Activated CD4-positive, alpha-beta T cell treated with anti-CD3 and anti-CD28 coated beads, Interleukin-2, amount 50 U/mL, for 48 hours (primary cell): ENCODE data around the gene RDH12.
"Not testable (repeated sequence)": the region's sequence is repeated elsewhere in the genome, so short reads cannot be mapped to it uniquely, and the experiment has no call there.

Experiments used
- DNase-seq, 2 experiments: peaks; one replicate each; pipeline ENCODE4 v3.0.0-alpha.2; 2020

Gene RDH12

DNA sequence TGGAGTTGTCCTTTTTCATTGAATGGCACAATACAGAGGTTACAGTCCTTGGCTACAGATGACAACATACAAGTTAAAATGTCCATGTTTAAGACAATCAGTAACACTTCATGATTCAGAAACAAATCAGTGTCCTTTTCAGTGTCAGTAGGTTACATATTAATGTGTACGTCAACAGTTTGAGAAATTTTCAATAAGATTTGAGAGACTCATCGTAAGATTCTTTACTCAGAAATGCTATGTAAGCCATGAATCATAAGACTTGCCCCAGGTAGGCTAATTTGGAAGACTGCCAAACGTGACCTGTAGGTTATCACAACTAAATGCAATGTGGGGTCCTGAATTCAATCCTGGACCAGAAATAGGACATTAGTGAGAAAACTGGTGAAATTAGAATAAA, 3.5 kb downstream of the RDH12 start:
- DNase-seq, result no peak

GRCh38 chr14:67709346-67709745, 7.7 kb downstream of the RDH12 start:
- DNase-seq, result not testable (repeated sequence)

DNA sequence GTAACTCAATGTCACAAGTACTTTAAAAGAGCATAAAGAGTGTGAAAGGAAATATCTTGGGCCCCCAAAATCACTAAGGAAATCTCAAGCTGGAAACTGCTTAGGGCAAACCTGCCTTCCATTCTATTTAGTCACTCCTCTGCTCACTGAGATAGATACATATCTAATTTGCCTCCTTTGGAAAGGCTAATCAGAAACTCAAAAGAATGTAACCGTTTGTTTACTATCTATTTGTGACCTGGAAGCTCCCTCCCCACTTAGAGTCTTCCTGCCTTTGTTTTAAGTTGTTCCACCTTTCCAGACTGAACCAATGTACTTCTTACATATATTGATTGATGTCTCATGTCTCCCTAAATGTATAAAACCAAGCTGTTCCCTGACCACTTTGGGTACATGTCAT, 8.1 kb downstream of the RDH12 start:
- not testable (repeated sequence) for DNase-seq

- DNase-seq, result no peak
Observed at GRCh38 chr14:67710209-67710608, 8.5 kb downstream of the RDH12 start.

DNA sequence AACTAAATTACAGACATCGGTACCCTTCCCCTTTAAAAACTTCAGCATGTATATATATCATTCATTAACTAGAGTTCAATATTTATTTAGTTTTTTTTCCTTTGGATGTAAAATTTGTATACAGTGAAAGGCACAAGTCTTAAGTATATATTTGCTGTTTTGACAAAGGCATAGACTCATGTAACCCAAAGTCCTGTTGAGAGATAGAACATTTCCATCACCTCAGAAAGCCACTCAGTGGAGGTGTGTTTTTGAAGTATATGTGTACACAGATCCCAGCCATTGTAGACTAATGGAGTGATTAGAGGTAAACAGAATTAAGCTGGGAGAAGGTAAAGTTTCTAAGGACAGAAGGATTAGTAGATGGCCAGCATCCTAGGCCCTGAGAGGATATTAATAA, 15.4 kb downstream of the RDH12 start:
- DNase-seq, result no peak

DNA sequence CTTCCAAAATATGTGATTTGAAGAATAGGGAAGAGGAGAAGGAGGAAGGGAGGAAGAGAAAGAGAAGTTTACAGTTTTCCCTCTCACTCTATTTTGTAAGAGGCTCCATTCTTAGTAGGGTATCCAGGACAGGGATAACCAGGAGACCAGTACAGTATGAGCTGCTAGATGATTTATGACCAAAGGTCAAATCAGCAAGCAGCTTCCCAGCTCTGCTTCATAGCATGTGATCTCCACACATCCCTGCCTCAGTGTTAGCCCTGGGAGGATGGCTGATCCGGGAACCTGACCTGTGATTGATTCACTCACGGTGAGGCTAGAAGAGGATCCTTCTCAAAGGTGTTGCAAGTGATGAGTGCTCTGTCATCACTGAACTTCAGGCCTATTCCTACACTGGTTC, 16.6 kb downstream of the RDH12 start:
- DNase-seq, result no peak

DNA sequence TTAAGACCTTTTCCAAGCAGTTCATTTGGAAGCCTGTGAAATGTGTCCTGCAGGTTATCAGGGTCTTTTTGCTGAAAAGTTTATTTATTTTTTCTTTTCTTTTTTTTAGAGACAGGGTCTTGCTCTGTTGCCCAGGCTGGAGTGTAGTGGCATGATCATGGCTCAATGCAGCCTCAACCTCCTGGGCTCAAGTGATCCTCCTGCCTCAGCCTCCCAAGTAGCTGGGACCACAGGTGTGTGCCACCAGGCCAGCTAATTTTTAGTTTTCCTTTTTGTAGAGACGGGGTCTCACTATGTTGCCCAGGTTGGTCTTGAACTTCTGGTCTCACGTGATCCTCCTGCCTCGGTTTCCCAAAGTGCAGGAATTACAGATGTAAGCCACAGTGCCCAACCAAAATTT, 17.7 kb downstream of the RDH12 start:
- not testable (repeated sequence) for DNase-seq

DNA sequence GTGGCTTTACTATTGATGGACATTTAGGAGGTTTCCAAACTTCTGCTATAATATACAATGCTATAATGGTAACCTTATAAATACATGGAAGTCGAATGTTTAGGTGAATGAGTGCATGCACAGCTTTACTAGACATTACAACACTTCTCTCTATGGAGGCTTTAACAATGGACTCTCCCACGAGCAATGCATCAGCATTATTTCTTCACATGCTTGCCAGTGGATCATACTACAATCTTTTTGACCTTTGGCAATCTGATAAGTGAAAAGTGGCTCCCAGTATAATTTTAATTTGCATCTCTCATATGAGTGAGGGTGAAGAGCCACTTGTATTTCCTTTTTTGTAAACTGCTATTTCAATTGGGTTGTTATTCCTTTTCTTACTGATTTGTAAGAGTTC, 18.2 kb downstream of the RDH12 start:
- no peak for DNase-seq

- DNase-seq, result no peak
Observed at GRCh38 chr14:67721875-67722274, 20.2 kb downstream of the RDH12 start.

DNA sequence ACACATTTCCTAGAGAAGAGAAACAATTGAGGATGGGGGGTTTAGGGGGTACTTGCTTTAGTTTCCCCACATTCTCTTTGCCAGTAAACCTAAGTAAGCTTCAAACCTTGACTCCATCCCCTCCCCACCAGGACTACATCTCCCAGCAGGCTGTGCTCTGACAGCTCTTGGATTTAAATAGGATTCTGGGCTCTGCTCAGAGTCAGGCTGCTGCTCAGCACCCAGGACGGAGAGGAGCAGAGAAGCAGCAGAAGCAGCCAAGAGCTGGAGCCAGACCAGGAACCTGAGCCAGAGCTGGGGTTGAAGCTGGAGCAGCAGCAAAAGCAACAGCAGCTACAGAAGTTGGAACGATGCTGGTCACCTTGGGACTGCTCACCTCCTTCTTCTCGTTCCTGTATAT, 20.6 kb downstream of the RDH12 start:
- no peak for DNase-seq

DNA sequence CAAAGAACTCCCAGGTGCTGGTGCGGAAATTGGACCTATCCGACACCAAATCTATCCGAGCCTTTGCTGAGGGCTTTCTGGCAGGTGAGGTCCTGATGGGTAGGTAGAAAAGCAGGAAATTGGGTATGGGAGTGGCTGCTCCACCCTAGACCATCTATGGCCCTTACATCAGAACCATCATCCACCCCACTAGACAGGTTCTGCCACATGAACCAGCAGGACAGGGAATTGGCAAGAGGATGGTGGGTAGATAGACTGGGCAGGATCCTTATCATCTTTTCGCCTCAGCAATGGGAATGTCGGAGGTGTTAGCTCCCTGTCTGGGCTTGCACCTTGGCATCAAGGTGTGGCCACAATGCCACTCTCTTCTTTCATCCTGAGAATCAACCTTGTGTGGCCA, 23.5 kb downstream of the RDH12 start:
- no peak for DNase-seq

DNA sequence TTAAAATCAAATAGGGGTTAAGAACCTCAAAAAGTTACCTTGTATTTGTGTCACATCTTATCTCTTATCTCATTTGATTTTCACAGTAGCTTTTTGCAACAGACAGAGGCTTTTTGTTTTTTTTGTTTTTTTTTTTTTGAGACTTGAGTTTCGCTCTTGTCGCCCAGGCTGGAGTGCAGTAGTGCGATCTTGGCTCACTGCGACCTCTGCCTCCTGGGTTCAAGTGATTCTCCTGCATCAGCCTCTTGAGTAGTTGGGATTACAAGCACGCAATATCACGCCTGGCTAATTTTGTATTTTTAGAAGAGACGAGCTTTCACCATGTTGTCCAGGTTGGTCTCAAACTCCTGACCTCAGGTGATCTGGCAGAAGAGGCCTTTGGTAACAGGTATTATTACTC, 25.7 kb downstream of the RDH12 start:
- no peak for DNase-seq

- DNase-seq, result no peak
Observed at GRCh38 chr14:67728258-67728657, 26.6 kb downstream of the RDH12 start.

GRCh38 chr14:67729072-67729885, 27.6 kb downstream of the RDH12 start:
- DNase-seq, result no peak

GRCh38 chr14:67733616-67734015, 31.9 kb downstream of the RDH12 start:
- DNase-seq, result no peak

DNA sequence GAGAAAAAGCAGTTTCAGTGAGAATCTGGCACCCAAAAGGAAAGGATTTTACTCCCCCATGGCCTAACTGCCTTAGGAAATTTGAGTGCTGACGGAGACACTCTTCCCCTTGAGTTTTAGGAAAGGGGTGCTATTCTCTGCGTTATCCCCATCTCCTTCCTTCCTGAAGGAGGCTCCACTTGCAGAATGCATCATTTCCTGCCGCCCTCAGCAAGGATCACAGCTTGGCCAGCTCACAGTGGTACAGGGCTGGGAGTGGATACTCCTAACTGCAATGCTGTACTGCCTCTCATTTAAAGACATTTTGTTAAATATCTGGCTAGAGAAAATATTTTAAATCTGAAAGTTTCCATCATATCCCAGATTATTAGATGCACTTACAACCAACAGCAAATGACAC, 33.0 kb downstream of the RDH12 start:
- no peak for DNase-seq

DNA sequence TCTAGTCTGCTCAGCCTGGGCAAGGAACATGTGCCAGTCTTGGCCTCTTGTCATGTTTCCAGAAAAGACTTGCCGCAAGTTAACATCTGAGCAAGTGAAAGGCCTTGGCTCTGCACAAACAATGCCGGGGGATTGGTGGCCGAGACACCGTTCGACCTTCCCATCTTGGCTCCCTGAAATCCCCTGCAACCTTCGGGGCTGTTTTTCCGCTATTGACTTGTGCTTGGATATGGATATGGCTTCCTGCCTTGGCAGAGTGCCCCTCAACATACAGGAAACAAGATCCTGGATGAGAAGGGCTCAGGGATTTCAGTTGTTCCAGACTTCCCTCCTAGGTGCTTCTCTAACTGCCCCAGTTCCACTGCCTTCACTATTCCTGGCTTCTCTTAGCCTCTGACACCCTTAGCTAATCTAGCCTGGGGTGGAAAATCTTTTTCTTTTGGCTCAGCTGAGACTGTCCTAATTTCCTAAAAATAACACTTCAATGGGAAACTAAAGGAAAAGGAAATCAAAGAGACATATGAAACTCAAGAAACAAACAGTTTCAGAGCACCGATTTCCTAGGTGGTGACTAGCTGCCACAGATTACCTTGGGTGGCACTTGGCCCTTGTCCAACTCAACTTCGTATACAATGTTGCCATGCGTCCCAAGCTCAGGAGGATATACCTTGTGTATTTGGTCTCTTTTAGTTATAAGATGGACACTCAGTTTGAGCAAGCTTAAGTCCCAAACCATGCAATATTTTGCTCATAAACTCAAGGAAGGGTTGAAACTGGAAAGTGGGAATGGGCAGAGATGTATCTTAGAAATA, 33.9 kb downstream of the RDH12 start:
- DNase-seq, result no peak

- DNase-seq, result no peak
Observed at GRCh38 chr14:67736771-67737170, 35.1 kb downstream of the RDH12 start.

DNA sequence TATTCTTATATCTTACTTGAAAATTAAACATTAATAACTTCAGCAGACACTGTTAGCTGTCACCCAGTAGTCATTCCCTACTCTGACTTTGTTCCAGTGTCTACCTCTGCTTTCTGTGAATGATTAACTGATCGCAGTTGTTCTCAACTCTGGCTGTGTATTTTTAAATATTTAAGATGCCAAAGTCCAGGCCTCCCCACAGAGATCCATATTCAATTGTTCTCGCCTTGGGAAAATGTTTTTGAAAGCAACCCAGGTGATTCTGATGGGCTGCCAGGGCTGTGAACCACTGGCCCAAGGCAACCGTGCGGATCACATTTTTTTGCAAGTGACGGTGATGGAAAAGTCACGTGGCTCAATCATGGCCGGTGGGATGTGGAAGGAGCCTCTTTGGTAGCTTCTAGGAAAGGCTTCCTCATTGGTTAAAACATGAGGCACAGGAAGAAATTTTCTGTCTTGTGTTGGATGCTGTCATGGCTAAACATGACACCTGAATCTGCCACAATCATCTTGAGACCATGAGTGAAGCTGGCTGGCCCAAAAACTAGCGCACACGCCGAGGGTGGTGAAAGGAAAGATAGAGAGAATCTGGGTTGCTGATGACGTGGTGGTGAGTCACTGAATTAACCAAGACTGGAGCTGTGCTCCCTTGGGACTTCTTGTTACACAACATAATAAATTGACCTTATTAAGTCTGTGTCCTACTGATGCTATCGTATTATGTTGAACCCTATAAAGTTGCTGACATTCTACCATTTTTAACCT, 37.2 kb downstream of the RDH12 start:
- DNase-seq, result peak; percentile 8 to 15

- no peak for DNase-seq
Observed at GRCh38 chr14:67744046-67744445, 42.4 kb downstream of the RDH12 start.

DNA sequence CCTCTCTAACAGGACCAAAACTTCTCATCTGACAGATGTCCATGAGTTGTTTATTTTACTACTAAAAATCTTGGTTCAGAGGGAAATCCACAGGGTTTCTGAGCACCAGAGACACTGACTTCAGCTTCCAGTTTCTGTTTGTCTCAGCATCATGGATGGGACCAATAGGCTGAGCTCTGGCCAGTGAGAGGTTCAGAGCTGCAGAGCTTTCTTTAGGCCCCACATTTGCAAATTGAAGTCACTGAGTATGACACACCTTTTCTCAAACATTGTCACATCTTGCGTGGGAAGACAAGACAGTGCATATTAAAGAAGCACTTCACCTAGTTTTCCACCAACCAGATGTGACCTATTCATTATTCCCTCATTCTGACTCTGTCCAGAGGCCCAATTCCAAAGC, 45.2 kb downstream of the RDH12 start:
- peak; percentile 5 to 13 for DNase-seq

- no peak for DNase-seq
Observed at GRCh38 chr14:67748312-67748711, 46.6 kb downstream of the RDH12 start.

- DNase-seq, result no peak
Observed at GRCh38 chr14:67749341-67750084, 47.8 kb downstream of the RDH12 start.
